Measurements from ENCODE around the gene PRRT2.

GRCh38 chr16:29784157-29784556, 27.8 kb upstream of the PRRT2 start:
- TF ChIP-seq POLR2AphosphoS5 (IDR thresholded peaks at IDR 0.05; ENCODE audit: borderline replicate concordance, low read depth, low read length) (no peak), EZH2 (IDR thresholded peaks at IDR 0.05) (no peak)
